ENCODE measurements around the gene DPEP3.

Gene DPEP3

GRCh38 chr16:67953641-67954375 is 26.5 kb downstream of the DPEP3 start:
- TF ChIP-seq REST (IDR thresholded peaks at IDR 0.05; ENCODE audit: low read depth) (no peak), NFIC (IDR thresholded peaks at IDR 0.05) (no peak), YY1 (IDR thresholded peaks at IDR 0.05; ENCODE audit: low read depth) (no peak), TCF12 (IDR thresholded peaks at IDR 0.05; ENCODE audit: low read depth) (no peak), TEAD4 (IDR thresholded peaks at IDR 0.05) (no peak), CEBPB (IDR thresholded peaks at IDR 0.05) (no peak), RAD21 (IDR thresholded peaks at IDR 0.05; ENCODE audit: low read depth) (no peak), USF1 (IDR thresholded peaks at IDR 0.05) (no peak), EGR1 (IDR thresholded peaks at IDR 0.05) (no peak), CREB1 (IDR thresholded peaks at IDR 0.05; ENCODE audit: low read depth) (no peak), MAX (IDR thresholded peaks at IDR 0.05) (no peak), ZBTB7A (IDR thresholded peaks at IDR 0.05; ENCODE audit: low read depth) (no peak), FOXM1 (IDR thresholded peaks at IDR 0.05; ENCODE audit: borderline replicate concordance, low read depth) (no peak), EP300 (IDR thresholded peaks at IDR 0.05; ENCODE audit: borderline replicate concordance) (no peak), TAF1 (IDR thresholded peaks at IDR 0.05; ENCODE audit: low read depth) (no peak)

GRCh38 chr16:67951485-67951884 is 28.8 kb downstream of the DPEP3 start:
- TF ChIP-seq FOXM1 (IDR thresholded peaks at IDR 0.05; ENCODE audit: borderline replicate concordance, low read depth) (no peak), CREB1 (IDR thresholded peaks at IDR 0.05; ENCODE audit: low read depth) (no peak), TAF1 (IDR thresholded peaks at IDR 0.05; ENCODE audit: low read depth) (no peak), RAD21 (IDR thresholded peaks at IDR 0.05; ENCODE audit: low read depth) (no peak), EGR1 (IDR thresholded peaks at IDR 0.05) (no peak), USF1 (IDR thresholded peaks at IDR 0.05) (no peak)

- TF ChIP-seq MAX (IDR thresholded peaks at IDR 0.05) (no peak), TEAD4 (IDR thresholded peaks at IDR 0.05) (no peak), USF1 (IDR thresholded peaks at IDR 0.05) (no peak), CEBPB (IDR thresholded peaks at IDR 0.05) (no peak), FOXM1 (IDR thresholded peaks at IDR 0.05; ENCODE audit: borderline replicate concordance, low read depth) (no peak), EP300 (IDR thresholded peaks at IDR 0.05; ENCODE audit: borderline replicate concordance) (no peak), CREB1 (IDR thresholded peaks at IDR 0.05; ENCODE audit: low read depth) (no peak), REST (IDR thresholded peaks at IDR 0.05; ENCODE audit: low read depth) (no peak), YY1 (IDR thresholded peaks at IDR 0.05; ENCODE audit: low read depth) (no peak), NFIC (IDR thresholded peaks at IDR 0.05) (no peak), EGR1 (IDR thresholded peaks at IDR 0.05) (no peak), ZBTB7A (IDR thresholded peaks at IDR 0.05; ENCODE audit: low read depth) (no peak), TCF12 (IDR thresholded peaks at IDR 0.05; ENCODE audit: low read depth) (no peak)
Measured at GRCh38 chr16:67950335-67950843, 29.9 kb downstream of the DPEP3 start.

- TF ChIP-seq EGR1 (IDR thresholded peaks at IDR 0.05) (no peak), REST (IDR thresholded peaks at IDR 0.05; ENCODE audit: low read depth) (no peak), EP300 (IDR thresholded peaks at IDR 0.05; ENCODE audit: borderline replicate concordance) (no peak), TEAD4 (IDR thresholded peaks at IDR 0.05) (no peak), RAD21 (IDR thresholded peaks at IDR 0.05; ENCODE audit: low read depth) (no peak), CEBPB (IDR thresholded peaks at IDR 0.05) (no peak), NFIC (IDR thresholded peaks at IDR 0.05) (no peak), USF1 (IDR thresholded peaks at IDR 0.05) (no peak), TAF1 (IDR thresholded peaks at IDR 0.05; ENCODE audit: low read depth) (no peak), YY1 (IDR thresholded peaks at IDR 0.05; ENCODE audit: low read depth) (no peak), MAX (IDR thresholded peaks at IDR 0.05) (no peak), TCF12 (IDR thresholded peaks at IDR 0.05; ENCODE audit: low read depth) (no peak)
Measured at GRCh38 chr16:67949645-67950044, 30.7 kb downstream of the DPEP3 start.

Measured in Ishikawa (cell line).